Amniotic stem cell (primary cell): ENCODE results near the gene CCDC40.

Source experiments
- DNase-seq: peaks from one replicate; lab custom pipeline; 2025; lab: John Stamatoyannopoulos, UW

The CCDC40 gene

DNA sequence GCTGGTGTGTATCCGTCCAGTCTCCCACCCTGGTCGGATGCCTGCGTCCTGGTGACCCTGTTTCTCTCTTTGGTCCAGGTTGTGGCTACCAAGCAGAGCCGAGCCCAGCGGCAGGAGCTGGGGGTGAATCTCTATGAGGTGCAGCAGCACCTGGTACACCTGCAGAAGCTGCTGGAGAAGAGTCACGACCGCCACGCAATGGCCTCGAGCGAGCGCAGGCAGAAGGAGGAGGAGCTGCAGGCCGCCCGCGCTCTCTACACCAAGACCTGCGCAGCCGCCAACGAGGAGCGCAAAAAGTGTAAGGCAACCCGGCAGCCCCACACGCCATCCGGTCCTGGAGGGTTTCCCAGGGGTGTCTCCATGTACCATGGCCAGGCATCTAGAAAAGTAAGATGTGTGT lies 13.5 kb downstream of the CCDC40 start:
- no peak for DNase-seq

DNA sequence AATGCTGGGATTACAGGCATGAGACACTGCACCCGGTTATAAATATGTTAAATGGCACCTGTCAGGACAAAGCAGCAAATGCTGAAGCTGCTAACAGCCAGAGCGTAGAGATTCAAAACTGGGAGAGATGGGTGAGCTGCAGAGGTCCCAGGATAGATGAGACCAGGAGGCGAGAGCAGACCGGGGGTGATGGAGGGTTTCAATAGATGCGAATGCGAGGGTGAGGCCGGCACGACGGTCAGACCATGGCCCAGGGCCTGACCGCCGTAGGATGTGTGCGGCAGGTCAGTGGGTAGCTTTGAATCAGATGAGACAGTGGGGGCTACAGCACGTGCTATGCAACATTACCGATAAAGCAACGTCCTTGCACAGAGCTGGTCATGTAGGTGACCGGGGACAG lies 14.3 kb downstream of the CCDC40 start:
- no peak for DNase-seq

DNA sequence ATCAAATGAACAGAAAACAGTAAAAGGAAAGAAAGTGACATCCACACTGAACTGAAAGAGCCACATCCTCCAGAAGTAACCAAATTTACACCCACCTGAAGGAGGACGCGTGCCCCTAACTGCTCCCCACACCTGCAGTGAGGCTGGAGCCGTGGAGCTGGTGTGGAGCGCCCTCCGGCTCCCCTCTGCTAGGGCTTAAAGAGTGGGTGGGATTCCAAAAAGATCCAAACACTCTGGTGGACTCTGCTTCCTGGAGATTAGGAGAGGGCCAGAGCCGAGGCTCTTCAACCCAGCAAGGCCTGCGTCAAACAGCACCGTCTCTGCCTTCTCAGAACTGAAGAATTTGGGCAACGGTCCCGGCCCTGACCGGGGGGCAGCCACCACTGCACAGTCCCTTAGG lies 15.2 kb downstream of the CCDC40 start:
- no peak for DNase-seq

DNA sequence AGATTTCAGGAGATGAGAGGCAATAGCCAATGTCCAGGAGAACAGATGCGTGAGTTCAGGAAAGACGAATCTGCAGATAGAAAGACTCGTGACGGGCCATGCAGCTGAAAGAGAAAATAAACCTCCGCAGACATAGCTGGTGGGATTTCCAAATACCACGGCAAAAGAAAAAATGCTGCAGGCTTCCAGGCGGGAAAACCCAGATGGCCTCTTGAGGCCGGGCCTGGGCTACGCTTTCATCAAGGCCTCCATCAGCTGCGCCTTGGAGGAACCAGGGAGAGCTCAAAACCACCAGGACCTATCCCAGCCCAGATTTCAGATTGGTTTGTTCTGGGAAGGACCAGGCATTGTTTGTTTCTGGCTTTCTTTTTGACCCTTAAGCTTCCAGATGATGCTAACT lies 16.7 kb downstream of the CCDC40 start:
- no peak for DNase-seq

- DNase-seq: no peak
These were observed 19.2 kb downstream of the CCDC40 start for GRCh38 chr17:80055597-80055996.

DNA sequence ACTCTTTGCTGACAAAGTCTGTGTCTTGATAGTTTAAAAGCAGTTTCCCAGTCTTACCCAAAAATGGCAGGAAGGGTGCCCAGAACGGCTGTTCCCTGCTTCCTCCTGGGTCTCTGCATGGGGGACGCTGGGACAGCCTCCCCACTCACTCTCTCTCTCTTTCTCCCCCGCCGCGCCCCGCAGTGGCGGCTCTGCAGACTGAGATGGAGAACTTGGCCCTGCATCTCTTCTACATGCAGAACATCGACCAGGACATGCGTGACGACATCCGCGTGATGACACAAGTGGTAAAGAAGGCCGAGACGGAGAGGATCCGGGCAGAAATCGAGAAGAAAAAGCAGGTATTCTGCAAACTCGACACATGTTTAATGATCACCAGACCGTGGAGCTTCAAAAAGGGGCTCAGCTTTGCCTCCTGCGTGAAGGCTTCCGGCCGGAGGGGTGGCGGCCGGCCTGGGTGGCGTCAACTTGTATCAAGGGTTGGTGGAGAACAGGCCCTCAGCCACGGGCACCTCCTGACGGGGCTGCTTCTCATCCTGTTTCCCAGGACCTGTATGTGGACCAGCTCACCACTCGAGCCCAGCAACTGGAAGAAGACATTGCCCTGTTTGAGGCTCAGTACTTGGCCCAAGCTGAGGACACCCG lies 22.0 kb downstream of the CCDC40 start:
- DNase-seq: no peak

GRCh38 chr17:80060644-80061043 lies 24.2 kb downstream of the CCDC40 start:
- DNase-seq: no peak

DNA sequence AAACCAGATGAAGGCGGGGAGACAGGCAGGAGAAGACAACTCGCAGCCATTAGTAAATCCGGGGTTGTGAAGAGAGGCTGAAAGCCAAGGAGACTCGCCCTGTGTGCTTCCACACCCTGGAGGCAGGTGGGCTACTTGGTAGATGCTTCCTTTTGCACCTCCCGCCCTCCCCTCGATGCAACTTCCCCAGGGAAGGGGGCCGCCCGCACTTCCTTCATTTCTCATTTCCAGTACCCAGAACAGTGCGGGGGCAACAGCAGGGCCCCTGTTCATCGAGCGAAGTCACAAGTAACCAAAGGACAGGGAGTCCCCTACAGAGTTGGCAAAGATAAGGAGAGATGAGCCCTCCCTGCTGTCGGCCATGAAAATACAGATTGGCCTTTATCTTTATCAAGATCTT lies 25.0 kb downstream of the CCDC40 start:
- no peak for DNase-seq

DNA sequence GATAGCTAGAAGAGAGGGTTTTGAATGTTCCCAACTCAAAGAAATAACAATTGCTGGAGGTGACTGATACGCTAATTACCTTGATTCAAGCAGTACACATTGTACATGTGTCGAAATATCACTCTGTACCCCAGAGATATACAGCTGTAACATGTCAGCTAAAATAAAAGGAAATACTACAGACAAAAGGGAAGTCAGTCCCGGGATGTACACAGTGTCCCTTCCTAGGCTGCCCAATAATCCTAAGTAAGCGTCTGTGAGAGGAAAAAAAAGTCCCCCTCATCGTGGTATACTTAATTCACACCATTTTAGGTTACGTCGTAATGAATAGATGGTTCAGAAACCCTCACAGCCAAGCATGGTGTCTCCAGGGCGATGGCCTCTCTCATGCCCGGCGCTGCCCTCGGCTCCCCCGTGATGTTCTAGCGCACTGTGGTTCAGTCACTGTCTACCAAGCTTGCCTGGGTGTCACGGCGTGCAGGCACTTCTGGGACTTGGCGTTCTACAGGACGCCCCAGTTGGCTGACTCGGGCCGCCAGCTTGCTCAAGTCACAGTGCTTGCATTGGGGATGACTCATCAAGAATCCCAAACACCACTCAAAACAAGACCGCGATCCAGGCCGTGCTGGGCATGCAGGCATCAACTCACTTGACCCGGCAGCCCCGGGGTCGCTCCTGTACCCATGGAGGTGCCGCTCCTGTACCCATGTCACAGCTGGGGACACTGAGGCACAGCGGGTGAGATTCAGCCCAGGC lies 27.6 kb downstream of the CCDC40 start:
- no peak for DNase-seq

DNA sequence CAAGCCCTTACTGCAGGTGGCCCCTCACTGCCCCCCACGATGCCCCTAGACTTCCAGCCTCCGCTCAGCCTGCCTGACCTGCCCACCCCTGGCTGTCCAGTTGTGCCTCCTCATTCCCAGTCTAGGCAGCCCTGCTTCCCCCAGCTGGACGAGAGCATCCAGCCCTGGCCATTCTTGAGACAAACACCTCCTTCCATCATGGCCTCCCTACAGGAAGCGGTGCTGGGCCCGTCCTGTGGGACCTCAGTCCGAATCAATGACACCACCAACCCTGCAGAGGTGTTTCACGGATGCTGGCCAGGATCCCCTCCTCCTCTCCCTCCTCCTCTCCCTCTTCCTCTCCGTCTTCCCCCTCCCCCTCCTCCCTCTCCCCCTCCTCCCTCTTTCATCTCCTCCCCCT lies 28.3 kb downstream of the CCDC40 start:
- no peak for DNase-seq

DNA sequence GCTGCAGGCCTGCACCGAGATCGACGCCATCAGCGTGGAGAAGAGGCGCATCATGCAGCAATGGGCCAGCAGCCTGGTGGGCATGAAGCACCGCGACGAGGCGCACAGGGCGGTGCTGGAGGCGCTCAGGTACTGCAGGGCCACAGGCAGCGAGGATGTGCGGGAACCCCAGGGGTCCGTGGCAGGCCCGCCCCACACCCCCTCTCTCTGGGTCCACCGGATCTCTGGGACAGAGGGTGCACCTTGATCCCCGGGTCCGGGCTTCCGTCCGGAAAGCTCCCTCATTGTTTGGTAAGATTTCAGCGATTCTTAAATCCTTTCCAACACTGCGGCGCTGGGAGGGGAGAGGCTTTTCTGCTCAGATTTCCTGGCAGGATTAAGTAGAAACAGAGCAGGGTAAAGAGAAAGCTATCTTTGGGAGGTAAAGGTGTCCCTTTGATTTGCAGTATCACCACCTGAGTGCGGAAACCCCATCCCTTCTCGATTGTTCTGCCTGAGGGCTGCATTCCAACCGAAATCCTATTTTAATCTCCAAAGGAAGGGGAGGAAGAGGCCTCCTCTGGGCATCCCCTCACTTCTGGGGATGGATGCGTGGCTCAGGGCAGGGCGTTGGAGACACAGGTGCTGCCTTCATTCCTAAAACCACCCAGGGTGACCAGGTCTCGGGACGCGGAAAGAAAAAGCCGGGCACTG lies 29.2 kb downstream of the CCDC40 start:
- DNase-seq: no peak

DNA sequence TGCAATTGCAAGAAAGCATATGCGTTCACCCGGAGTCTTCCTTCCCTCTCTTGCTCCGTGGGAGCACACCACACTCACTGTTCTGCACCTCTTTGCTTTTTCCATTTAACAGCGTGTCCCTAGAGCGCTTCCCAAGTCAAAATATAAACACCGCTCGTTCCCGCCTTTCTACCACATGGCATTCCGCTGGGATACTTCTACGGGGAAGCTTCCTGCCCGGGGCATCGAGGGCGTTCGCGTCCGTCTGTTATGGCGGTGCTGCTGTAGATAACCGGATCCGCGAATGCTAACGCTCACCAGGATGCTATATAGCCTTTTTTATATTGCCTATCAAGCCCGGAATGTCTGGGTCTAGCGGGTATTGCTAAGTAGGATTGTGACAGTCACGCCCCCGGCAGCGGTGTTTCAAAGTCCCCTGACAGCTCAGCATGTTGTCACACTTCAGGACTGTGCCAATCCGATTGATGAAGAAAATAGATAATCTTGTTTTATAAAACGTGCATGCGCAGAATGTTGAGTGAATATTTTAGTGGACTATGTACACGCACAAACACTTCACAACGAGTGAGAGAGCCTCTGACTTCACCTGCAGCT lies 31.0 kb downstream of the CCDC40 start:
- DNase-seq: no peak

DNA sequence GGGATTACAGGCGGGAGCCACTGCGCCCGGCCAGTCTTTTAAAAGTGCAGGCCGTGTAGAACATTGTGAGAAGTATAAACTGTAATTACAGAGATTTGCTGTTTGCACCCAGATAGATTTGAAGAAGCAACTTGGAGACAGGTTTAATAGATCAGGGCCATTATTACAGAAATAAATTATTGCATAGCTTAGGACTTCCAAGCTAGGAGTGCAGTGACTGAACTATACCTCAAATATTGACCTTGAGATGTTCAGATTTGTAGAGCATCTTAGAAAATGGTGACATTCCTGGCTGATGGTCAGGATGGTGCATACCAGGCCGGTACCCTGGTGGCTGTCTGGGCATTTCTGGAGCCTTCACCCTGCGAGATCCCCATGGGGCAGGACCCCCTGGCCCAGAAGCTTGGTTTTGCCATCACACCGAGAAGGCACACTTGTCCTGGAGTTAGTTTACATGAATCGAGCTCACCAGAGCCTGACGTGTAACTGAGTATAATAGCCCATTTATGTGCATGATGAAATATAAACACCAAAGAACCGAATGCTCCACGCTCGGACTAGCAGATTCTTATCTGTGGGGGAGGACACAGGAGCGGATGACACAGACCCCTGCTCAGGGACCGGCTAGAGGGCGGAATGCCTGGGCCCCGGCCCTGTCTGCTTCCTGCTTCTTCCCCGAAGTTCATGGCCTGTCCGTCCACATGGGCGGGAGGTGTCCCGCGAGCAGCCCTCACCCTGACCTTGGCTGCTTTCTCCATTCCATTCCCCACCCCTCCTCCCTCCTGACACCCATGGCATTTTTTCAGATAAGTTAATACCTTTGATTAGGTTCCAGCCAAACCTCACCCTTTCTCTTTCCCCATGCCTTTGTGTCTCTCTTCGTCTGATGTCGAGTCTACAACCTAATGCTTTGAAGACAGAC lies 32.1 kb downstream of the CCDC40 start:
- DNase-seq: no peak

DNA sequence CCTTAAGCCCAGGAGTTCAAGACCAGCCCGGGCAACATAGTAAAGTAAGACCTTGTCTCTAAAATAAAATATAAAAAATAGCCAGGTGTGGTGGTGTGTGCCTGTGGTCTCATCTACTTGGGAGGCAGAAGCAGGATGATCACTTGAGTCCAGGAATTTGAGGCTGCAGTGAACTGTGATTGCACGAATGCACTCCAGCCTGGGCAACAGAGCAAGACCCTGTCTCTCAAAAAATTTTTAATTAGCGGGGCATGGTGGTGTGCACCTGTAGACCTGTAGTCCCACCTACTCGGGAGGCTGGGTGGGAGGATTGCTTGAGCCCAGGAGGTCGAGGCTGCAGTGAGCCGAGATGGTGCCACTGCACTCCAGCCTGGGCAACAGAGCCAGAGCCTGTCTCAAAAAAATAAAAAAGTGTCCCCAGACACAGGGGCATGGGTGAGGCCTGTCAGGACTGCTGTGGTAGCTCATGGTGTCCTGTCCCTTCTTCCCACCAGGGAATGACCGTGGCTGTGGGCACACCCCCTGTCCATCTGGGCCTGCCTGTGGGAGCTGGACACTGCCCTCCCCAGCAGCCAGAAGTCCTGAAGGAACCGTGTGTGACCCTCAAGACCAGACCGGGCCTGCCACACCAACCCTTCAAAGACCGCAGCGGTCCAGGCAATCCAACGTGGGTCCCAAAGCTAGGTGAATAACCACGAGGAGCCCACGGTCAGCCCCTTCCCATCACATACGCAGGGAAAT lies 34.1 kb downstream of the CCDC40 start:
- no peak for DNase-seq

DNA sequence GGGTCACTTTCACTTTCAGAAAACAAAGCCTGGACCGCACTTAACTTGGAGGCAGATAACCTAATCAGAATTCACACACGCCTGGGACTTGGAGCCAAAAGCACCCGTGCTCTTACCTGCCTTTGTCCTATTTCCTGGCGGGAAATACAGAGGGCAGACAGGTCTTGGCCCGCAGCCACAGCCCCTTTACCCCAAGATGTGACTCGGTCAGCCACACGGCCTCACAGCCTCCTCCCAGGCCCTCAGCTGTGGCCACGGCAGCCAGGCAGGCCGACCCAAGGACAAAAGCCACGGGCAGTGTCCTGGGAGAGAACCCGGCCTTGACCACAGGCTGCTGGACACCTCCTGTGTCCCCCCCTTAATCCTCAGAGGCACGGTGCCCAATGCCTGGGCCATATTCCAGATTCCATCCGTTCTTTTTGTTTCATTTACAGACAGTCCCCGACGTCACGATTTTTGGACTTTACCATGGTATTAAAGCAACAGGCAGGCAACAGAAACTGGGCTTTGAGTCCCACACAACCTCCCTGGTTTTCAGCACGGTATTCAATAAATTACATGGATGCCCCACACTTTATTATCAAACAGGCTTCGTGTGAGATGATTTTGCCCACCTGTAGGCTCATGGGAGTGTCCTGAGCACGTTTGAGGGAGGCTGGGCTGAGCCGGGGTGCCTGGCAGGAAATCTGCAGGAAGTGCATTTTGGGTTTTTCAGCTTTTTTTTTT lies 34.8 kb downstream of the CCDC40 start:
- DNase-seq: no peak

DNA sequence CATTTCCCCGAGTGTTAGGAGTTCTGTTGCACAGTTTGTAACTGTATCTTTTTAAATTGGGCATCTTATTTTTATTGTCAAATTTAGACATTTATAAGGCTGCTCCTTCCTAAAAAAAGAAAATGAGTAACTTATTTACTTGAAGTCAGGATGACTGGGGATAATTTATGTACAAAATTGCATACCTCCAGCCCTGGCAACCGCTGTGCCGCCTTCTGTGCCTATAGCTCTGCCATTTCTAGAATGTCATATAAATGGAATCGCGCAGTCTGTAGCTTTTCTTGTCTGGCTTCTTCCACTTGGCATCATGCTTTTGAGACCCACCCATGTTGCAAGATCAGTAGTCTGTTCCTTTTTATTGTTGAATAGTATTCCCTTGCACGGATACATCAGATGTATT lies 36.0 kb downstream of the CCDC40 start:
- no peak for DNase-seq

GRCh38 chr17:80080081-80080480 lies 43.6 kb downstream of the CCDC40 start:
- DNase-seq: no peak

DNA sequence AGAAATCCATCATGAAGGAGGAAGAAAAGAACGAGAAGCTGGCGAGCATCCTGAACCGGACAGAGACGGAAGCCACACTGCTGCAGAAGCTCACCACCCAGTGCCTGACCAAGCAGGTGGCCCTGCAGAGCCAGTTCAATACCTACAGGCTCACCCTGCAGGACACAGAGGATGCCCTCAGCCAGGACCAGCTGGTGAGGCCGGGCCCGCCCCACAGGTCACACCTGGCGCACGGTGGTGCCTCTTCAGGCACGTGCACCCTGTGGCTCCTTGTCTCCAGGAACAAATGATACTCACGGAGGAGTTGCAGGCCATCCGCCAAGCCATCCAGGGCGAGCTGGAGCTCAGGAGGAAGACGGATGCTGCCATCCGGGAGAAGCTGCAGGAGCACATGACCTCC lies 45.2 kb downstream of the CCDC40 start:
- DNase-seq: no peak

DNA sequence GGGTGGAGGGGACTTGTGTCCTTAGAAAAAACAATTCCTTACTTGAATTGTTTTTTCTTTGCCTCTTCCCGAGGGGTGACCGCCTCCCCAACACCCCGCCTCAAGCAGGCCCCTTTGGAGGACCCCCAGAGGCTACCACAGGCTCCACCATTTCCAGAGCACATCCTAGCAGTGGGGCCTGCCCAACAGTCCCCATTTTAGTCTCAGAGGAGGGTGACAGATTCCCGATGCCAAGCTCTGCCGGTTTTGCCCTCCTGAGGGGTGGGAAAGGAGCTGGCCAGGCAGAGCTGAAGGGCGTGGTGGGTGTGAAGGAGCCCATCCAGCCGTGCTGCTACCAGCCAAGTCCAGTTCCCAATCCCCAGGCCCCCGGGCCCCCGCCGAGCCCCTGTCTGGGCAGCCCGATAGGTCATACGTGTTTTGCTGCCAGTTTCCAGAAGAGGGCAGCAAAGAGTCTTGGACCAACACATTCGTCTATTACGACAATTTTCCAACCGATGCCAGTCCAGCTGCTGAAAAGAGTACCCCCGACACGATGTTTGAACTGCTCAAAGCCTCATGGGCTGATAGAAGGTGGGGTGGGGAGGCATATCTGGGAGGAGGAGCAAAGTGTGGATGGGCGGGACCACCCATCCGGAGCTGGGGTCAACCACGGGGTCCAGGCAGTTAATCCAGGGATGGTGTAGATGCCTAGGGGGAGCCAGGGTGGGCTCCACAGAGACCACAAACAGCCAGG lies 46.1 kb downstream of the CCDC40 start:
- DNase-seq: peak; percentile 64
